Kasumi-1 (cell line): Measurements from ENCODE around the gene GSTM5.
"Not testable (repeated sequence)": the region's sequence is repeated elsewhere in the genome, so short reads cannot be mapped to it uniquely, and the experiment has no call there.

Experiments
- DNase-seq, 2 experiments: peaks; one replicate each; lab custom pipeline; 2025; lab: John Stamatoyannopoulos, UW

Gene GSTM5

DNA sequence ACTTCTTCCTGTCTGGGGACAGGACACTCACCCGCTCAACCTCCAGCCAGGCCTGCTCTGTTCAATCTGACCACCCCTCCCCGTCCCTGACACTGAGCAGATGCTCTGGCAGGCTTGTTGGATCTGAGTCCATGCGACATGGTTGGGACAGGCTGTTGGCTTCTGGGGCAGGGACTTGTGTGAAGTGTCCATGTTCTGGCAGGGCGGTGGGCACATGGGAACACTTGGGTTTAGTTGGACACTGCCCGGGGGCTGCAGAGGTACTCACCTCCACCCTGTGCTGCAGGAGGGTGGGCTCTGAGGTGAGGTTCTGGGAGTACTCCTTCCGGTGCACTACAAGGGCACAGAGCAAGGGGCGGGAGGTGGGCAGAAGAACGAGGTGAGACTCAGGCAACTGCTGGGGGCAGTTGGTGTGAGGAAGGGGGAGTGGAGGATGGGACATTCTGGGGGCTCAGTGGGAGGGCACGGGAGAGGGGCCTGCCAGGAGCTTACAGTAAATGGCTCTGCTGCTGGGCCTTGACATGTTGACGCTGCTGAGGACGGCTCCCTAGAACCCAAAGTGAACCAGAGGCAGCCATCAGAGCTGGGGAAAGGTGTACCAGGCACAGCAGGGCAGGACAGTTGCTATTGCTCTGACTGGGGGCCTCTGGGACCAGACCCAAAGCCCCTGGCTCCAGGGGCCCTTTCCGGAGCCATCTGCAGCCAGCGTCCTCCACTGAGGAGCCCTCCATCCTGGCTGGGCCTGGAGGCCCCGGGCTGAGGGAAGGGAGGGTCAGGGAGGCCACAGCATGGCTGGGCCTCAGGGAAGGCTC lies 49.4 kb downstream of the GSTM5 start:
- no peak for DNase-seq

DNA sequence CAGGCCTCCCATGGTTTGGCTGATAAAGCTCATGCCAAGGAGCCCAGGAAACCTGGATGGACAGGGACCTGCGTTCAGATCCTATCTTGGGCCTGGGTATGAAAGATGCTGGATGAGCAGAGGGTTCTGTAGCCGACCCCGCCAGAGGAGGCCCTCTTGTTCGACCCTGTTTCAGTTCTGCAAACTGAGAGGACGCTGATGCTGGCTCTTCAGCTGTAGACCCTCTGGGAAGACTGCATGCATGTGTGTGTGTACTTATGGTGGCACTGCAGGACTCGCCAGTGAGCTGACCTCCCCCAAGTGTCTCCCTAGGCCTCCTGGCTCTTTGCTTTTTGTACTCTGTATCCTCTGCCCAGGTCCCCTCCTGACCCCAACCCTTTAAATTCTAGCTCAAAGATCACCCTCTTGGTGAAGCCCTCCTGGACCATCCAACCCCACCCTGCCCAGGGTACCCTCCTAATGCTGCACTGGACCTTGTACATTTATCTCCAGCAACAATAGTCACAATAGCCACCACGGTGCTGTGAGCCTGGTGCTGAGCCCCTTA lies 50.1 kb downstream of the GSTM5 start:
- DNase-seq, result no peak

DNA sequence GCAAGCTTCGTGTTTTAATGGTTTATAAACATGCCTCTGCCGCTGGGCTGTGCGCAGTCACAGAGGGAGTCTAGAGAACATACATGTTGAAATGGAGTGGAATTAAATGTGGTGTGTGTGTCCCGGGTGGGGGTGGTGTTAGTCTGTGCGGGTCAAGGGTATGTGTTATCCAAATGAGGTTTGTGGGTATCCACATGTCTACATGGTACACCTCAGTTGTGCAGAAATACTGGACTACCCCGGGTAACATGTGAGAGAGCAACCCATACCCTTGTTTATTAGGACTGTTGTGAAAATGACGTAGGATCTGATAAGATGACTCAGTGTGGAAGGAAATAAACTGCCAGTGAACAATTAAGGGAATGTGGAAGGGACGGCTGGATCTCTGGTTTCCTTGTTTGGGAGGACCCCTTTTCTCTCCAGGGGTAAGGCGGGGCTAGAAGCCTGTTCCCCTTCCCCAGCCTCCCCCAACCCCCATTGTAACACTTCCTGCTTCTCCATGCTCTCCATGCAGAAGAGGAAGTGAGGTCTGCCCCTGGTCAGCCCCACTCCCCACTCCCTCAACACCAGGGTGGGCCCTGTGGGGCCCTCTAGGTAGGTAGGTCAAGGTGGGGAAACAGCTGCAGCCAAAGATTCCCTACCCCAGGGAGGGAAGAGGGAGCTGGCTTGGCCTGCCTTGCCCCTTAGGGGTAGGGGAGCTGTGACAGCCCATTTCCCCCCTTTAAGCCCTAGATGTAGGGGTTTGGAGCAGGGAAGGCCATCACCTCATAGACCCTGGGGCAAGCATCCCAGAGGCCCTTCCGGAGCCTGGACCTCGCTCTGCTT lies 51.0 kb downstream of the GSTM5 start:
- DNase-seq, result peak; percentile 50 to 71

DNA sequence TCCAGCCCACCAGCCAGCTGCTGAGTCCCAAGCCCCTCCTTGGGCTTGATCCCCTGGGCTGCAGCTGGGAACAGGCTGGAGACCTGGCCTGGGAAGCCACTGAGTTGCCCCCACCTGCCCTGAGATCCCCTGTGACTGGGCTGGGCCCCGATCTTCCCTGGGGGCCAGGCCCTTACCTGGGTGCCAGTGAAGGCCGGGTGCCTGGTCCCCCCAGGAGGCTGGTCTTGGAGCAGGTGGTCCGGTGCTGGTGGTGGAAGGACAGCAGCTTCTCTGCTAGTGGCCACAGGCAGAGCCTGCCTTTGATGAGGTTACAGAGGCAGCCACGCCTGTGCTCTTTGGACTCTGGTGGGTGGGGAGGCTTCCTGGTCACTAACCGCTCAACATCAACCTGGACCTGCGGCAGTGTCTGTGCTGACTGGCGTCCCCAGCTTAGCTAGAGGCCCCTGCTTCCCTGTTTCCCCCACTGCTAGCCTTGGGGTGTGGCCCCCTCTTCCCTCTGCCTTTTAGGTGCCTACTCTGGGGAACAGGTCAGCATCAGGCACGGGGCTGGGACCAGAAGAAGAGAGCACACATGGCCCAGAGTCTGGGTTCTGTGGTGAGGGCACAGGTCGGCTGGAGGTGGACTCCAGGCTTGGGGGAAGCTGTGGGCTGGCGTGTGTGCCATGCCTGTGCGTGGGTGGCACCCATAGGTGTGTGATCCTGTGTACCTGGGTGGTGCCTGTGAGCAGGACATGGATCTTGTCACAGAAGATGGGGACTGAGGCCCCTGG lies 51.8 kb downstream of the GSTM5 start, which contains the start of gene EPS8L3:
TSS of gene EPS8L3 (minus strand) at position 278 of the 770 bp plus-strand sequence. CDS start 2,174 bp downstream, outside the sequence.
- DNase-seq, result no peak

DNA sequence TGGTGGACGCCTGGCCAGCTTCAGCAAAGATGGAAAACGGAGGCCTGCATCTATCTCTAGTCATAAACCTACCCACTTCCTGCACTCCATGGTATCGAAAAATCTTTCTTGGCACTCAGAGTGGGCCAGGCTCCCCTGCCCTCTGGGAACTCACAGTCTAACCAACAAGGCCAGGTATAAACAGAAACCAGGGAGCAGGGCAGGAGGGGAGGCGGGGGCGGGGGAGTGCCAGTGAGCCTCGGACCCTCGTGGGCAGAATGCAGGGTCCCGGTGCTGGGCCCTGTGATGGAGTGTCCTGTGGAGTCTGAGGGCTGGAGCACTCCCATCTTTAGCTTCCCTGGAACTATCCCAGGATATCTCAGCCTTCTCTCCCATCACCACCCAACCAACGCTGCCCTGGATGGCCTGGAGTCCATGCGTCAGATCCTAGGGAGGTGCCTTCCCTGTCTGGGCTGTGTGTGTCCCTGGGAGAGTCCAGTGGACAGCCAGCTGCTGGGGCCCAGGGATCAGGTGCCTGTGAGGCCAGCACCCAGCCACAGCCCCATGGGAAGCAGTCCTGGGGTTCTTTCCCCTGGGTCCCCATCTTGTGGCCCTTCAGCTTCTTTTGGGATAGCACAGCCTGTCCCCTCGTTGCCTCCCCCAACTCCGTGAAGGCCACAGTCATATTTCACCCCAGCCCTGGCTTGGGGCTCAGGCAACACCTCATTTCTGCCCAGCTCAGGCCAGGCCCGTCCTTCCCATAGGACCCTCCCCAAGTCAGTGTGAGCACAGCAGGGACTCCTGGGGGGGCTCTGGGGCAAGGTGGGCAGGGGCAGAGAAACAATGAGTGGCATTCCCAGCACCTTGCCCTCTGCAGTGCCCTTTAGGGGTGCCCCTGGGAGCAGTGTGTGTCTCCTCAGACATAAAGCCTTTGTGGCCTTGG lies 52.8 kb downstream of the GSTM5 start:
- DNase-seq, result no peak

DNA sequence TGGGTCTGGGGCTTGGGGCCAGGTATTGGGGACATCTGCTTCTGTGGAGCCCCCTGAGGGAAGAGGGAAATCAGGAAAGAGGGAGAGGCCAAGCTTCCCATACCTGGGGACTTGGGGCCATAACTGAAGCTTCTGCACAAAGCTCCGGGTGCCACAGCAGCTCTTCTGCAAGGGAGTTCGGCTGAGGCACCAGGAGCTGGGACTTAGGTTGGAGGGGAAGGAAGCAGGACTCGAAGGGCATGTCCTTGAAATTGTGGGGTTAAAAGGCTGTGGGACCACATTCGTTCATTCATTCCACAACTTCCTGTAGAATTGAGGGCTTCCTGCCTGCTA lies 53.4 kb downstream of the GSTM5 start:
- DNase-seq, result no peak

DNA sequence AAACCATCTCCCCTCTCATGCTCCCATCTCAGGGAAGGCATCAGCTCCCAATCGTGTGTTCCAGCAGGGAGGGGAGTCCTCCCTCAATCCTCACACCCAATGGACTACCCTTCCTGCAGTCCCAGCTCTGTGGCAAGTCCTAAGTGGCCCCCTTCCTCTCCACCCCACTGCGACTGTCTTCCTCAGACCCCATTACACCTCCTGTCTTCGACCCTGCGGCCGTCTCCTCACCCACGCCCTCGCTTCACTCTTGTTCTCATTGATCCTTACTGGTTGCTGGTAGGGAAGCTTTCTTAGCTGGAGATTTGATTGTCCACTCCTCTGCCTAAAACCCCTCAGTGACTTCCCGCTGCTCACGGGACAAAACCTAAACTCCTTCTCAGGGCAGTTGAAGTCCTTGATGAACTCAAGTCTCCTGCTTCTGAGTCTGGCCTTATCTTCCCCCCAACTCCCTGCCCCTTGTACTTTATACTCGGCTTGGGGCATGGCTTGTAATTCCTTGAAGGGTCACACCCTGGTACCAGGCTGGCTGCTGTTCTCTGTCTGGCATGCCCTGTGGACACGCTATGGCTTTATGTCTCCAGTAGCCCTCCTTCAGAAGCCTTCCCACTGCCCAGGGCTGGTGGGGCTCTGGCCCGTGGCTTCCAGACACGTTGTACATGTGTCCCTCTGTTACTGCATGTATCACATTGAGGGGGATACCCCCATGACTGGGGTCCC lies 54.0 kb downstream of the GSTM5 start:
- DNase-seq, result no peak

DNA sequence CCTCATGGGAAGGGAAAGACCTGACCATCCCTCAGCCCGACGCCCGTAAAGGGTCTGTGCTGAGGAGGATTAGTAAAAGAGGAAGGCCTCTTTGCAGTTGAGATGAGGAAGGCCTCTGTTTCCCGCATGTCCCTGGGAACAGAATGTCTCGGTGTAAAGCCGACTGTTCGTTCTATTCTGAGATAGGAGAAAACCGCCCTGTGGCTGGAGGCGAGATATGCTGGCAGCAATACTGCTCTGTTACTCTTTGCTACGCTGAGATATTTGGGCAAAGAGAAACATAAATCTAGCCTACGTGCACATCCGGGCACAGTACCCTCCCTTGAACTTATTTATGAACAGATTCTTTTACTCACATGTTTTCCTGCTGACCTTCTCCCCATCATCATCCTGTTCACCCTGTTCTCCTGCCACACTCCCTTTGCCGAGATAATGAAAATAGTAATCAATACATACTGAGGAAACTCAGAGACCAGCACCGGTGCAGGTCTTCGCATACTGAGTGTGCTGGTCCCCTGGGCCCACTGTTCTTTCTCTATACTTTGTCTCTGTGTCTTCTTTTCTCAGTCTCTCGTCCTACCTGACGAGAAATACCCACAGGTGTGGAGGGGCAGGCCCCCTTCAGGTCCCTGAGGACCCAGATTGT lies 55.1 kb downstream of the GSTM5 start:
- not testable (repeated sequence) for DNase-seq
